PC-3 (cell line): ENCODE results near the gene EVL. TPM values are rescaled to one million over a fixed set of nuclear protein-coding genes. Genes with fewer than 3 reads are reported as not detected.

Source experiments
- ATAC-seq: fragments of 200-7000 bp; cut with Tn5 transposase; 2 replicates; pipeline ENCODE4 v1.9.1; 2020; ENCODE audit warnings: mild to moderate bottlenecking, moderate library complexity
- BruUV-seq: library from RNA; stranded (reverse); fragments of 400-500 nt; replicated peaks from 2 replicates; lab custom pipeline; 2021; lab: Mats Ljungman, UMichigan
- CTCF ChIA-PET: fragments of 300-600 bp; sonication (Branson Sonifier 250); formaldehyde crosslinking; loops from one replicate; lab custom pipeline; 2022; ENCODE audit warnings: antibody characterized with exemption; lab: Charles Lee
- POLR2A ChIA-PET: fragments of 300-600 bp; sonication (Branson Sonifier 250); formaldehyde crosslinking; loops from one replicate; lab custom pipeline; 2022; ENCODE audit warnings: antibody characterized with exemption; ENCODE audit not compliant: unreplicated experiment; lab: Charles Lee
- DNase-seq: peaks from one replicate; pipeline ENCODE4 v3.0.0-alpha.2; 2015
- H2AFZ ChIP-seq: fragments of 300-600 bp; sonication (generic); 2 replicates; pipeline ENCODE4 v1.6.0; 2016; ENCODE audit warnings: antibody characterized with exemption, low read length
- H3F3A ChIP-seq: fragments of 300-600 bp; sonication (generic); one replicate; pipeline ENCODE4 v1.6.0; 2017; ENCODE audit warnings: antibody characterized with exemption, low read length, control low read depth, mild to moderate bottlenecking; ENCODE audit not compliant: unreplicated experiment
- H3K27ac ChIP-seq: fragments of 300-600 bp; sonication (generic); 2 replicates; pipeline ENCODE4 v1.5.1; 2016; ENCODE audit warnings: mild to moderate bottlenecking, low read length
- H3K27me3 ChIP-seq: fragments of 300-600 bp; sonication (generic); 2 replicates; pipeline ENCODE4 v1.6.1; 2016; ENCODE audit warnings: low read length, mixed read lengths
- H3K36me3 ChIP-seq: fragments of 300-600 bp; sonication (generic); 2 replicates; pipeline ENCODE4 v1.6.1; 2016; ENCODE audit warnings: low read depth, mixed run types, low read length, mixed read lengths
- H3K4me1 ChIP-seq: fragments of 300-600 bp; sonication (generic); 2 replicates; pipeline ENCODE4 v1.5.1; 2016; ENCODE audit warnings: low read length; ENCODE audit not compliant: insufficient read depth
- H3K4me2 ChIP-seq: fragments of 300-600 bp; sonication (generic); 2 replicates; pipeline ENCODE4 v1.6.0; 2016; ENCODE audit warnings: low read length
- H3K4me3 ChIP-seq: fragments of 300-600 bp; sonication (generic); 2 replicates; pipeline ENCODE4 v1.5.1; 2016; ENCODE audit warnings: mild to moderate bottlenecking, low read length, mixed read lengths
- H3K79me2 ChIP-seq: fragments of 300-600 bp; sonication (generic); 2 replicates; pipeline ENCODE4 v1.6.1; 2017; ENCODE audit warnings: low read length, mixed read lengths
- H3K9ac ChIP-seq: fragments of 300-600 bp; sonication (generic); 2 replicates; pipeline ENCODE4 v1.6.0; 2016; ENCODE audit warnings: mild to moderate bottlenecking, low read length
- H3K9me2 ChIP-seq: fragments of 300-600 bp; sonication (generic); replicated peaks from 2 replicates; pipeline ENCODE4 v1.6.1; 2016; ENCODE audit warnings: mixed run types, low read length, mixed read lengths
- H3K9me3 ChIP-seq: fragments of 300-600 bp; sonication (generic); 2 replicates; pipeline ENCODE4 v1.6.1; 2016; ENCODE audit warnings: low read length, mixed read lengths
- H4K20me1 ChIP-seq: fragments of 300-600 bp; sonication (generic); 2 replicates; pipeline ENCODE4 v1.6.1; 2016; ENCODE audit warnings: low read length, mixed read lengths
- EZH2 ChIP-seq: fragments of 300-600 bp; sonication (generic); IDR thresholded peaks from one replicate; pipeline ENCODE4 v1.6.1; 2017; ENCODE audit warnings: antibody characterized with exemption, mild to moderate bottlenecking, low read length; ENCODE audit not compliant: unreplicated experiment
- EZH2phosphoT487 ChIP-seq: fragments of 300-600 bp; sonication (generic); IDR thresholded peaks from 2 replicates; pipeline ENCODE4 v1.6.1; 2018; ENCODE audit warnings: mild to moderate bottlenecking, antibody characterized with exemption, low read length, borderline replicate concordance
- intact Hi-C: fragments of 100-400 bp; cut with micrococcal nuclease; formaldehyde crosslinking; loops from 2 replicates; pipeline ENCODE4 v1.9.0; 2023
- total RNA-seq: library from RNA; depleted of rRNA; stranded (reverse); fragments of >200 nt; gene quantifications from 2 replicates; pipeline ENCODE4 v1.2.3, GENCODE V29; 2014
- TF ChIP-seq, protein P1 (sequence below): fragments of 300-600 bp; sonication (generic); conservative IDR thresholded peaks from 2 replicates; pipeline ENCODE4 v1.5.1; 2017; ENCODE audit warnings: antibody characterized with exemption, low read depth, mild to moderate bottlenecking, low read length

Gene EVL
- total RNA-seq, 1 experiment from 2014 or later: 26.5 TPM

DNA sequence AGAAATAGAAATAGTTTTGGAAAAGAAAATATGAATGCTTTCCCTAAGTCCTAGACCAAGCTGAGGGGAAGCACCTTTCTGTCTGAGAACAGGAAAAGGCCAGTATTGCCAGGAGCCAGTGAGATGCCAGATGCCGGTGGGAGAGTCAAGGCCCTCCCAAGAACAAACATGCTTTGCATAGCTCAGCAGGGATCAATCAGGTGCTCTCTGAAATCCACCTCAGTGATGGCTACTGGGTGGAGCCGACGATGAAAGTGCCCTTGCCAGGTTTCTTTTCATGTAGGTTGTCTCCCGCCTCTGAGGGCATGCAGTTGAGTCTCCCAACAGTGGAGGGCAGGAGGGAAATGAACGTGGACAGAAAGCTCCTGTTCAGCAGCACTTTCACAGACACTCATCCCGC, 66.0 kb downstream of the EVL start:
- BruUV-seq: no TSS peak
- H3K36me3 ChIP-seq: no peaks in the 10 kb centered on the region
- ATAC-seq (no peak), DNase-seq (no peak)
- H3K9ac ChIP-seq: no peak overlapping the region
- no peaks in the 10 kb centered on the region for H3K4me1 ChIP-seq
- no peaks in the 10 kb centered on the region for H4K20me1 ChIP-seq
- H3K9me2 ChIP-seq: no peaks in the 10 kb centered on the region
- H3F3A ChIP-seq: no peaks in the 10 kb centered on the region
- H2AFZ ChIP-seq: no peak overlapping the region
- POLR2A ChIA-PET: no interaction called here
- H3K27ac ChIP-seq: no peak overlapping the region
- no peak overlapping the region for H3K4me2 ChIP-seq
- intact Hi-C loops: no loop called here
- no peaks in the 10 kb centered on the region for H3K9me3 ChIP-seq
- CTCF ChIA-PET: no interaction called here
- no peaks in the 10 kb centered on the region for H3K79me2 ChIP-seq
- H3K4me3 ChIP-seq: no peak overlapping the region
- TF ChIP-seq EZH2phosphoT487: no peak
- TF ChIP-seq EZH2: no peak
- TF ChIP-seq, protein P1, sequence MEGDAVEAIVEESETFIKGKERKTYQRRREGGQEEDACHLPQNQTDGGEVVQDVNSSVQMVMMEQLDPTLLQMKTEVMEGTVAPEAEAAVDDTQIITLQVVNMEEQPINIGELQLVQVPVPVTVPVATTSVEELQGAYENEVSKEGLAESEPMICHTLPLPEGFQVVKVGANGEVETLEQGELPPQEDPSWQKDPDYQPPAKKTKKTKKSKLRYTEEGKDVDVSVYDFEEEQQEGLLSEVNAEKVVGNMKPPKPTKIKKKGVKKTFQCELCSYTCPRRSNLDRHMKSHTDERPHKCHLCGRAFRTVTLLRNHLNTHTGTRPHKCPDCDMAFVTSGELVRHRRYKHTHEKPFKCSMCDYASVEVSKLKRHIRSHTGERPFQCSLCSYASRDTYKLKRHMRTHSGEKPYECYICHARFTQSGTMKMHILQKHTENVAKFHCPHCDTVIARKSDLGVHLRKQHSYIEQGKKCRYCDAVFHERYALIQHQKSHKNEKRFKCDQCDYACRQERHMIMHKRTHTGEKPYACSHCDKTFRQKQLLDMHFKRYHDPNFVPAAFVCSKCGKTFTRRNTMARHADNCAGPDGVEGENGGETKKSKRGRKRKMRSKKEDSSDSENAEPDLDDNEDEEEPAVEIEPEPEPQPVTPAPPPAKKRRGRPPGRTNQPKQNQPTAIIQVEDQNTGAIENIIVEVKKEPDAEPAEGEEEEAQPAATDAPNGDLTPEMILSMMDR: no peak
- H3K27me3 ChIP-seq: no peaks in the 10 kb centered on the region

DNA sequence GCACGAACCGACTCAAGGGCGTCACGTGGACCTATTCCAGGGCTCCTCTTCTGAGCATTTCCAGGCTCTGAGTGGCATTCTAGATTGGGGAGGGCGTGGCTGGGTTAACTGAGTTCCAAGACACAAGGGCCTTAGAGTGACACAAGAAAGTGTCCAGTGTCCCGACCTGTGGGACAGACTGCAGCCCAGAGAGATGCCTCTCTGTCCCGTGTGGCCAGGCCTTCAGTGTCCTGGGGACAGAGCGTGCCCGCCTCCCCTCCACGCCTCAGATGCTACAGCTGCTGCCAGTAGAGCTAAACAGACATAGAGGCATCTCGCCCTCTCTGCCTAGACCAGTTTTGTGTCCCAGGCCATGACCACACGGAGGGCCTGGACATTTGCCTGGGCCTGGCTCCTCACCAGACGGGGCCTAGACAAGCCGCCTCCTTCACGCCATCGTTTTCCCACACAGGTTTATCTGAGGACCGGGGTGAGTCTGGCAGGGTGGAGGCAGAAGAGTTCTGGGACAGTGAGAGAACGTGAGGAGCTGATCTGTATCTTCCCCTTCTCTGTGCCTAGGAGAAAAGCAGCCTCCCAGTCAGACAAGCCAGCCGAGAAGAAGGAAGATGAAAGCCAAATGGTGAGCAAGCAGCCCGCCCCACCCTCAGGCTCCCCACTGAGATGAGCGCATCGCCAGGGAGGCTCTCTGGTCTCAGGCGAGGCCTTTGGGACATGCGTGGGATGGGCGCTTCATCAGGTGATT, 67.1 kb downstream of the EVL start:
- ChIA-PET POLR2A (no interaction called here), CTCF (no interaction called here)
- ATAC-seq (no peak), DNase-seq (no peak)
- no peaks in the 10 kb centered on the region for H3K9me3 ChIP-seq
- no peaks in the 10 kb centered on the region for H3K36me3 ChIP-seq
- no peak overlapping the region for H3K4me3 ChIP-seq
- no peaks in the 10 kb centered on the region for H3K79me2 ChIP-seq
- H3K9me2 ChIP-seq: no peaks in the 10 kb centered on the region
- no peaks in the 10 kb centered on the region for H4K20me1 ChIP-seq
- no peak overlapping the region for H3K9ac ChIP-seq
- no TSS peak for BruUV-seq
- no peaks in the 10 kb centered on the region for H3F3A ChIP-seq
- no peak overlapping the region for H3K27ac ChIP-seq
- intact Hi-C loops: no loop called here
- H3K27me3 ChIP-seq: no peaks in the 10 kb centered on the region
- H3K4me2 ChIP-seq: no peak overlapping the region
- no peaks in the 10 kb centered on the region for H3K4me1 ChIP-seq
- H2AFZ ChIP-seq: no peak overlapping the region
- TF ChIP-seq, protein P1: no peak
- TF ChIP-seq EZH2: no peak

DNA sequence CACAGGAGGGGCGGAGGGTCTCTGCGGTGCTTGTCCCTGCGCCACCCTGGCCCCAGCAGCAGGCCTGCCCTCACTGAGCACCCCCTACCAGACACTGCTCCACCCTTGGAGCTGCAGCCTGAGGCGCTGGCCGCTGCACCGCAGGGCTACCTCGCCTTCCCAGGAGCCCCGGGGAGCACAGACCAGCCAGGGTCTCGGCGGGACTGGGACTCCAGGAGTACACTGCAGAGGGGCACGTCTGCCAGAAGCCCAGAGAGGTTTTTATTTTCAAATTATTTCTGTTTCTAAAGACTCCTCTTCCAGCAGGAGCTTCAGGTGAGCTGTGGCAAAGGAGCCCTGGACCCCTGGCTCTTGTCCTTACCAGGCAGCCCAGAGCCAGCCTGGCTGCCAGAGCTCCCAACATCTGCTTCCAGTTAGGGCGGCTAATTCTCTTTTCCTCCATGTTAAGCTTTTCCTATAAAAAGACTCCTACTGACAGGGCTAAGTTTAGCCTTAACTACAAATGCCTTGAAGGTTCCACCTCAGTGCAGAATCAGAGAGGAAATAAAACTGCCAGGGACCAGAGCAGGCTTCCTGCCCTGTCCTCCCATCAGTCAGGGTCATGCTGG, 67.8 kb downstream of the EVL start:
- H3K4me3 ChIP-seq: no peak overlapping the region
- BruUV-seq: no TSS peak
- H3F3A ChIP-seq: no peaks in the 10 kb centered on the region
- TF ChIP-seq EZH2 (no peak), EZH2phosphoT487 (no peak)
- TF ChIP-seq, protein P1: no peak
- POLR2A ChIA-PET: no interaction called here
- no peaks in the 10 kb centered on the region for H3K4me1 ChIP-seq
- H3K9me3 ChIP-seq: no peaks in the 10 kb centered on the region
- H3K9ac ChIP-seq: no peak overlapping the region
- no peaks in the 10 kb centered on the region for H3K9me2 ChIP-seq
- no peaks in the 10 kb centered on the region for H3K79me2 ChIP-seq
- DNase-seq (no peak), ATAC-seq (no peak)
- no peaks in the 10 kb centered on the region for H3K27me3 ChIP-seq
- H4K20me1 ChIP-seq: no peaks in the 10 kb centered on the region
- H3K4me2 ChIP-seq: no peak overlapping the region
- H2AFZ ChIP-seq: no peak overlapping the region
- H3K27ac ChIP-seq: no peak overlapping the region
- no peaks in the 10 kb centered on the region for H3K36me3 ChIP-seq
- CTCF ChIA-PET: no interaction called here
- intact Hi-C loops: no loop called here
